Measurements from ENCODE around the gene MCL1. TPM values are rescaled to one million over a fixed set of nuclear protein-coding genes. Genes with fewer than 3 reads are reported as not detected.

Gene MCL1
- total and polyA plus RNA-seq, 10 of the 15 experiments (the other 5 are each of a cell fraction or from before 2014, with no cell fraction given): 18.1 to 148 (median 86.4) TPM

- TF ChIP-seq USF2 (IDR thresholded peaks at IDR 0.05; ENCODE audit: borderline replicate concordance, low read depth, low read length) (no peak), E2F8 (IDR thresholded peaks at IDR 0.05; ENCODE audit: low read depth, partially characterized antibody) (no peak), SREBF2 (IDR thresholded peaks at IDR 0.05; ENCODE audit: low read length) (no peak), POLR2AphosphoS5 (IDR thresholded peaks at IDR 0.05; ENCODE audit: low read length) (0 out of 2 replicates have a peak, but pooled peaks have one; percentile 15), FOXK2 (IDR thresholded peaks at IDR 0.05) (no peak; the same call in none of the 2 replicates), MTA3 (IDR thresholded peaks at IDR 0.05; ENCODE audit: borderline replicate concordance, low read length) (no peak), JUND (IDR thresholded peaks at IDR 0.05; ENCODE audit: low read depth, low read length) (peak; percentile 88; the same call in 1 of the 2 replicates), CBX3 (IDR thresholded peaks at IDR 0.05; ENCODE audit: borderline replicate concordance, low read depth) (no peak), LARP7 (IDR thresholded peaks at IDR 0.05) (no peak), ESRRA (IDR thresholded peaks at IDR 0.05; ENCODE audit: low read length) (no peak), KAT2A (conservative IDR thresholded peaks at IDR 0.05; ENCODE audit: control insufficient read depth, low read depth, low read length) (no peak), HDAC2 (IDR thresholded peaks at IDR 0.05) (no peak), JUNB (IDR thresholded peaks at IDR 0.05) (peak; percentile 92), BCL3 (IDR thresholded peaks at IDR 0.05; ENCODE audit: borderline replicate concordance, insufficient read depth, low read depth, low read length, poor library complexity, severe bottlenecking) (peak; percentile 42), FOS (IDR thresholded peaks at IDR 0.05; ENCODE audit: borderline replicate concordance, extremely low read depth, insufficient read length) (no peak), RELA (IDR thresholded peaks at IDR 0.05; ENCODE audit: borderline replicate concordance, partially characterized antibody) (no peak), EP300 (IDR thresholded peaks at IDR 0.05; ENCODE audit: borderline replicate concordance in 1 of 2, control insufficient read depth in 1 of 2, low read depth in 2 of 2, low read length in 2 of 2) (peak; percentile 92 to 94), CTCF (IDR thresholded peaks at IDR 0.05 in 2 of 3, conservative IDR thresholded peaks at IDR 0.05 in 1 of 3; ENCODE audit: control insufficient read depth in 2 of 3, extremely low read depth in 1 of 3, insufficient read depth in 1 of 3, low read depth in 3 of 3, low read length in 3 of 3) (no peak), MLLT1 (IDR thresholded peaks at IDR 0.05) (peak; percentile 72; the same call in 1 of the 2 replicates), TCF3 (IDR thresholded peaks at IDR 0.05; ENCODE audit: borderline replicate concordance, insufficient read depth, low read depth, low read length) (no peak), IKZF2 (IDR thresholded peaks at IDR 0.05) (peak; percentile 92 to 94; a peak in 2 of 4 replicates), CHD4 (IDR thresholded peaks at IDR 0.05) (no peak), MTA2 (IDR thresholded peaks at IDR 0.05; ENCODE audit: low read depth) (peak; percentile 78)
Measured at GRCh38 chr1:150567341-150567716, 12.1 kb downstream of the MCL1 start (continued).
